ENCODE data around the gene AFF3.

Gene AFF3

GRCh38 chr2:99851811-99852210, 290.6 kb downstream of the AFF3 start:
- no peak for DNase-seq

- DNase-seq, result no peak
Observed at GRCh38 chr2:99851089-99851488, 291.3 kb downstream of the AFF3 start.

GRCh38 chr2:99850084-99850710, 292.2 kb downstream of the AFF3 start:
- DNase-seq, result no peak

GRCh38 chr2:99846462-99847107, 295.8 kb downstream of the AFF3 start:
- no peak for DNase-seq

GRCh38 chr2:99845296-99845695, 297.1 kb downstream of the AFF3 start:
- no peak for DNase-seq

GRCh38 chr2:99842451-99842850, 299.9 kb downstream of the AFF3 start:
- no peak for DNase-seq

GRCh38 chr2:99841749-99842148, 300.6 kb downstream of the AFF3 start:
- DNase-seq, result no peak

GRCh38 chr2:99840831-99841230, 301.6 kb downstream of the AFF3 start:
- DNase-seq, result no peak

- no peak for DNase-seq
Observed at GRCh38 chr2:99836690-99837605, 305.4 kb downstream of the AFF3 start.

- no peak for DNase-seq
Observed at GRCh38 chr2:99834426-99834825, 308.0 kb downstream of the AFF3 start.

- DNase-seq, result no peak
Observed at GRCh38 chr2:99833586-99834201, 308.7 kb downstream of the AFF3 start.

GRCh38 chr2:99832926-99833325, 309.5 kb downstream of the AFF3 start:
- DNase-seq, result no peak

GRCh38 chr2:99831772-99832171, 310.6 kb downstream of the AFF3 start:
- no peak for DNase-seq

- no peak for DNase-seq
Observed at GRCh38 chr2:99827296-99827999, 314.9 kb downstream of the AFF3 start.

- DNase-seq, result no peak
Observed at GRCh38 chr2:99825630-99826029, 316.8 kb downstream of the AFF3 start.

- DNase-seq, result no peak
Observed at GRCh38 chr2:99824758-99825157, 317.6 kb downstream of the AFF3 start.

GRCh38 chr2:99822474-99823207, 319.7 kb downstream of the AFF3 start:
- DNase-seq, result no peak

- no peak for DNase-seq
Observed at GRCh38 chr2:99821984-99822383, 320.4 kb downstream of the AFF3 start.

GRCh38 chr2:99821572-99821971, 320.8 kb downstream of the AFF3 start:
- DNase-seq, result no peak

GRCh38 chr2:99821039-99821438, 321.4 kb downstream of the AFF3 start:
- DNase-seq, result no peak

GRCh38 chr2:99819766-99820165, 322.6 kb downstream of the AFF3 start:
- DNase-seq, result no peak

- no peak for DNase-seq
Observed at GRCh38 chr2:99818842-99819241, 323.5 kb downstream of the AFF3 start.
